IMR-90 (cell line): Measurements from ENCODE around the gene ELAC1. TPM values are rescaled to one million over a fixed set of nuclear protein-coding genes. Genes with fewer than 3 reads are reported as not detected.

ENCODE experiments used
- ATAC-seq: fragments of 200-7000 bp; cut with Tn5 transposase; 2 replicates; pipeline ENCODE4 v1.9.1; 2020; ENCODE audit warnings: low read depth, mild to moderate bottlenecking, moderate library complexity
- BruUV-seq: library from RNA; stranded (reverse); fragments of 400-500 nt; replicated peaks from 2 replicates; lab custom pipeline; 2021; lab: Mats Ljungman, UMichigan
- CTCF ChIA-PET: fragments of 300-600 bp; formaldehyde crosslinking; extraction: SDS; loops from one replicate; lab custom pipeline; 2021; ENCODE audit warnings: antibody characterized with exemption; lab: Yijun Ruan, JAX
- POLR2A ChIA-PET: fragments of 300-600 bp; sonication (Branson Sonifier 250); formaldehyde crosslinking; loops from one replicate; lab custom pipeline; 2022; ENCODE audit warnings: antibody characterized with exemption; ENCODE audit not compliant: unreplicated experiment; lab: Charles Lee
- DNase-seq: peaks from one replicate; pipeline ENCODE4 v3.0.0; 2013
- H2AFZ ChIP-seq: replicated peaks from 2 replicates; pipeline ENCODE3; 2013; ENCODE audit warnings: low read length, mild to moderate bottlenecking; ENCODE audit not compliant: poor library complexity
- H2AK5ac ChIP-seq: 2 replicates; pipeline ENCODE4 v1.6.1; 2013; ENCODE audit warnings: low read depth, low read length, inconsistent platforms
- H2AK9ac ChIP-seq: replicated peaks from 2 replicates; pipeline ENCODE3; 2013; ENCODE audit warnings: mild to moderate bottlenecking, low read depth, low read length, moderate library complexity; ENCODE audit not compliant: poor library complexity
- H2BK120ac ChIP-seq: 2 replicates; pipeline ENCODE4 v1.6.1; 2013; ENCODE audit warnings: low read depth, low read length, inconsistent platforms
- H2BK15ac ChIP-seq: 3 replicates; pipeline ENCODE4 v1.6.1; 2013; ENCODE audit warnings: low read depth, low read length, inconsistent platforms
- H2BK20ac ChIP-seq: 2 replicates; pipeline ENCODE4 v1.6.1; 2013; ENCODE audit warnings: low read depth, mild to moderate bottlenecking, inconsistent platforms, low read length, moderate library complexity
- H2BK5ac ChIP-seq: 2 replicates; pipeline ENCODE4 v1.6.1; 2013; ENCODE audit warnings: mild to moderate bottlenecking, low read depth, low read length, inconsistent platforms; ENCODE audit not compliant: poor library complexity, severe bottlenecking
- H3K14ac ChIP-seq: replicated peaks from 2 replicates; pipeline ENCODE4 v1.6.1; 2013; ENCODE audit warnings: low read depth, low read length, inconsistent platforms
- H3K18ac ChIP-seq: 2 replicates; pipeline ENCODE4 v1.6.1; 2013; ENCODE audit warnings: low read depth, low read length, control low read depth
- H3K23ac ChIP-seq: 2 replicates; pipeline ENCODE4 v1.6.1; 2013; ENCODE audit warnings: low read depth, low read length, inconsistent platforms
- H3K27ac ChIP-seq: 2 replicates; pipeline ENCODE4 v1.5.1; 2013; ENCODE audit warnings: mild to moderate bottlenecking, control low read depth, low read length; ENCODE audit not compliant: insufficient read depth
- H3K27me3 ChIP-seq: 2 replicates; pipeline ENCODE4 v1.6.1; 2013; ENCODE audit warnings: low read length; ENCODE audit not compliant: control insufficient read depth, insufficient read depth
- H3K36me3 ChIP-seq: 2 replicates; pipeline ENCODE4 v1.6.1; 2013; ENCODE audit warnings: low read length, mixed read lengths; ENCODE audit not compliant: control insufficient read depth, insufficient read depth
- H3K4ac ChIP-seq: 2 replicates; pipeline ENCODE4 v1.6.1; 2013; ENCODE audit warnings: low read depth, low read length, inconsistent platforms
- H3K4me1 ChIP-seq: 2 replicates; pipeline ENCODE4 v1.6.1; 2013; ENCODE audit warnings: low read length, mixed read lengths; ENCODE audit not compliant: control insufficient read depth, insufficient read depth
- H3K4me2 ChIP-seq: 2 replicates; pipeline ENCODE4 v1.6.1; 2013; ENCODE audit warnings: low read depth, mild to moderate bottlenecking, control low read depth, low read length, moderate library complexity
- H3K4me3 ChIP-seq: 2 replicates; pipeline ENCODE4 v1.5.1; 2013; ENCODE audit warnings: low read depth, mild to moderate bottlenecking, control low read depth, low read length, moderate library complexity; ENCODE audit not compliant: insufficient read depth
- H3K56ac ChIP-seq: 2 replicates; pipeline ENCODE4 v1.6.1; 2013; ENCODE audit warnings: low read length, inconsistent platforms; ENCODE audit not compliant: insufficient read depth; ENCODE audit errors: extremely low read depth
- H3K79me1 ChIP-seq, 2 experiments: 2 replicates each; pipeline ENCODE4 v1.6.1; 2013; ENCODE audit warnings: low read length in 2 of 2, inconsistent platforms in 1 of 2, low read depth in 1 of 2
- H3K9ac ChIP-seq: 2 replicates; pipeline ENCODE4 v1.6.1; 2013; ENCODE audit warnings: low read depth, low read length, control low read depth
- H3K9me1 ChIP-seq: 2 replicates; pipeline ENCODE4 v1.6.1; 2013; ENCODE audit warnings: low read length, inconsistent platforms; ENCODE audit not compliant: insufficient read depth
- H3K9me3 ChIP-seq: 2 replicates; pipeline ENCODE4 v1.6.1; 2013; ENCODE audit warnings: low read length; ENCODE audit not compliant: control insufficient read depth, insufficient read depth
- H4K20me1 ChIP-seq: 2 replicates; pipeline ENCODE4 v1.6.1; 2013; ENCODE audit warnings: low read length, inconsistent platforms; ENCODE audit not compliant: insufficient read depth
- H4K5ac ChIP-seq: 2 replicates; pipeline ENCODE4 v1.6.1; 2013; ENCODE audit warnings: mild to moderate bottlenecking, low read depth, low read length, control low read depth
- H4K8ac ChIP-seq, 2 experiments: 2 replicates each; pipeline ENCODE4 v1.6.1; 2013; ENCODE audit warnings: low read depth in 2 of 2, low read length in 2 of 2, control low read depth in 1 of 2, inconsistent platforms in 1 of 2
- H4K91ac ChIP-seq: 2 replicates; pipeline ENCODE4 v1.6.1; 2013; ENCODE audit warnings: low read depth, low read length, inconsistent platforms; ENCODE audit not compliant: insufficient read depth
- BHLHE40 ChIP-seq: fragments of 150-350 bp; IDR thresholded peaks from 2 replicates; pipeline ENCODE4 v1.6.1; 2016; ENCODE audit warnings: mild to moderate bottlenecking, low read depth, low read length
- CEBPB ChIP-seq: IDR thresholded peaks from 2 replicates; pipeline ENCODE4 v1.6.1; 2012; ENCODE audit warnings: low read depth, low read length, improper control_type of control experiment
- CHD1 ChIP-seq: IDR thresholded peaks from 2 replicates; pipeline ENCODE4 v1.6.1; 2012; ENCODE audit warnings: low read depth, low read length, improper control_type of control experiment
- CTCF ChIP-seq: conservative IDR thresholded peaks from 2 replicates; pipeline ENCODE4 v1.5.1; 2012; ENCODE audit warnings: mild to moderate bottlenecking, low read depth, low read length, improper control_type of control experiment
- FOS ChIP-seq: fragments of 150-350 bp; IDR thresholded peaks from 2 replicates; pipeline ENCODE4 v1.6.1; 2016; ENCODE audit warnings: low read depth, low read length
- MAFK ChIP-seq: IDR thresholded peaks from 2 replicates; pipeline ENCODE4 v1.6.1; 2012; ENCODE audit warnings: low read depth, low read length, improper control_type of control experiment
- MAZ ChIP-seq: IDR thresholded peaks from 2 replicates; pipeline ENCODE4 v1.6.1; 2012; ENCODE audit warnings: low read depth, mild to moderate bottlenecking, low read length, improper control_type of control experiment, moderate library complexity, borderline replicate concordance
- MXI1 ChIP-seq: IDR thresholded peaks from 2 replicates; pipeline ENCODE4 v1.6.1; 2012; ENCODE audit warnings: low read depth, mild to moderate bottlenecking, low read length, moderate library complexity, borderline replicate concordance
- NFE2L2 ChIP-seq: fragments of 150-350 bp; IDR thresholded peaks from 2 replicates; pipeline ENCODE4 v1.6.1; 2016; ENCODE audit warnings: low read depth, mild to moderate bottlenecking, low read length
- POLR2A ChIP-seq: IDR thresholded peaks from 2 replicates; pipeline ENCODE4 v1.6.1; 2012; ENCODE audit warnings: mild to moderate bottlenecking, low read depth, low read length
- RAD21 ChIP-seq: IDR thresholded peaks from 2 replicates; pipeline ENCODE4 v1.6.1; 2012; ENCODE audit warnings: low read length, improper control_type of control experiment
- RCOR1 ChIP-seq: IDR thresholded peaks from 2 replicates; pipeline ENCODE4 v1.6.1; 2012; ENCODE audit warnings: mild to moderate bottlenecking, low read length, improper control_type of control experiment; ENCODE audit not compliant: insufficient replicate concordance
- RFX5 ChIP-seq: IDR thresholded peaks from 2 replicates; pipeline ENCODE4 v1.8.0; 2012; ENCODE audit warnings: low read depth, mild to moderate bottlenecking, low read length, moderate library complexity
- SMC3 ChIP-seq: fragments of 150-350 bp; IDR thresholded peaks from 2 replicates; pipeline ENCODE4 v1.6.1; 2016; ENCODE audit warnings: low read depth, mild to moderate bottlenecking, antibody characterized with exemption, low read length, moderate library complexity
- WGBS, 2 experiments: methylation state at CpG; one replicate each; pipeline versions ENCODE4 v1.1.5 to v1.1.7; 2013; ENCODE audit warnings: missing lambda C conversion rate in 2 of 2; ENCODE audit not compliant: insufficient read length in 1 of 2; ENCODE audit errors: extremely low coverage in 2 of 2; 5-methylcytosine and 5-hydroxymethylcytosine counted together
- dilution Hi-C: fragments of 300-500 bp; cut with HindIII; formaldehyde crosslinking; loops from one replicate; pipeline ENCODE4 v1.14.3; 2018; ENCODE audit warnings: low sequenced_read_pairs; ENCODE audit not compliant: unreplicated experiment
- in situ Hi-C: fragments of 300-500 bp; cut with MboI; formaldehyde crosslinking; loops from 3 replicates; pipeline ENCODE4 v1.14.3; 2019; ENCODE audit warnings: low sequenced_read_pairs, inconsistent platforms, mixed read lengths
- intact Hi-C: fragments of 100-400 bp; cut with micrococcal nuclease; formaldehyde crosslinking; loops from 2 replicates; pipeline ENCODE4 v1.10.0; 2022
- polyA plus RNA-seq, 3 experiments: library from polyadenylated mRNA; depleted of rRNA; stranded (reverse); fragments of >200 nt; gene quantifications; 2 replicates each; pipeline ENCODE4 v1.2.3, GENCODE V29; 2012; ENCODE audit warnings: low replicate concordance in 1 of 3
- total RNA-seq: library from RNA; depleted of rRNA; stranded (reverse); fragments of >200 nt; gene quantifications from 2 replicates; pipeline ENCODE4 v1.2.3, GENCODE V29; 2012
- TF ChIP-seq, protein P1 (sequence below): fragments of 150-350 bp; IDR thresholded peaks from 2 replicates; pipeline ENCODE4 v1.6.1; 2016; ENCODE audit warnings: low read depth, mild to moderate bottlenecking, low read length, moderate library complexity, borderline replicate concordance
- TF ChIP-seq, protein P2 (sequence below): fragments of 150-350 bp; IDR thresholded peaks from 2 replicates; pipeline ENCODE4 v1.6.1; 2017; ENCODE audit warnings: mild to moderate bottlenecking, antibody characterized with exemption, low read length, low read depth

ELAC1 gene
- total and polyA plus RNA-seq, 2 of the 4 experiments (the other 2 are of a cell fraction), result 5.2 to 8.4 TPM

- no peak overlapping the region for H3K56ac ChIP-seq
- 0 out of 2 replicates have a peak, but pooled peaks cover 3% of the 10 kb centered on the region for H3K9me1 ChIP-seq
- H4K20me1 ChIP-seq, result peaks cover 94% of the 10 kb centered on the region
- no peak overlapping the region for H4K91ac ChIP-seq
- H2BK120ac ChIP-seq, result no peak overlapping the region
- dilution Hi-C loops, result no loop called here
- peaks cover 8 to 54% of the 10 kb centered on the region in 2 experiments for H3K79me1 ChIP-seq
- H2AK9ac ChIP-seq, result no peak overlapping the region
- ATAC-seq (no peak), DNase-seq (no peak)
- H2BK5ac ChIP-seq, result no peak overlapping the region
- H3K9ac ChIP-seq, result no peak overlapping the region
- no peak overlapping the region for H3K4me2 ChIP-seq
- TF ChIP-seq CTCF, result no peak
- TF ChIP-seq POLR2A, result no peak
- no peak for TF ChIP-seq MXI1
- TF ChIP-seq RAD21, result no peak
- no peak for TF ChIP-seq MAFK
- TF ChIP-seq, protein P1, sequence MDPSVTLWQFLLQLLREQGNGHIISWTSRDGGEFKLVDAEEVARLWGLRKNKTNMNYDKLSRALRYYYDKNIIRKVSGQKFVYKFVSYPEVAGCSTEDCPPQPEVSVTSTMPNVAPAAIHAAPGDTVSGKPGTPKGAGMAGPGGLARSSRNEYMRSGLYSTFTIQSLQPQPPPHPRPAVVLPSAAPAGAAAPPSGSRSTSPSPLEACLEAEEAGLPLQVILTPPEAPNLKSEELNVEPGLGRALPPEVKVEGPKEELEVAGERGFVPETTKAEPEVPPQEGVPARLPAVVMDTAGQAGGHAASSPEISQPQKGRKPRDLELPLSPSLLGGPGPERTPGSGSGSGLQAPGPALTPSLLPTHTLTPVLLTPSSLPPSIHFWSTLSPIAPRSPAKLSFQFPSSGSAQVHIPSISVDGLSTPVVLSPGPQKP, result no peak
- TF ChIP-seq CHD1, result no peak
- TF ChIP-seq MAZ, result no peak
- TF ChIP-seq NFE2L2, result no peak
- no peak for TF ChIP-seq RCOR1
- TF ChIP-seq FOS, result no peak
- no peak for TF ChIP-seq BHLHE40
- TF ChIP-seq SMC3, result no peak
- TF ChIP-seq, protein P2, sequence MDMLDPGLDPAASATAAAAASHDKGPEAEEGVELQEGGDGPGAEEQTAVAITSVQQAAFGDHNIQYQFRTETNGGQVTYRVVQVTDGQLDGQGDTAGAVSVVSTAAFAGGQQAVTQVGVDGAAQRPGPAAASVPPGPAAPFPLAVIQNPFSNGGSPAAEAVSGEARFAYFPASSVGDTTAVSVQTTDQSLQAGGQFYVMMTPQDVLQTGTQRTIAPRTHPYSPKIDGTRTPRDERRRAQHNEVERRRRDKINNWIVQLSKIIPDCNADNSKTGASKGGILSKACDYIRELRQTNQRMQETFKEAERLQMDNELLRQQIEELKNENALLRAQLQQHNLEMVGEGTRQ, result no peak
- TF ChIP-seq RFX5, result no peak
- no peak for TF ChIP-seq CEBPB
- in situ Hi-C loops, result loop anchor here (25.0 kb wide), 1 partner anchor 750 kb away; the partner anchor contains the start of genes CXXC1 and MBD1
- CTCF ChIA-PET, result interaction anchor here (0.6 kb wide), 1 partner anchor 37 kb away, joined by 9 read pairs; no protein-coding TSS in a partner anchor
- no peak overlapping the region for H3K4ac ChIP-seq
- H4K8ac ChIP-seq, result no peak overlapping the region
- no peak overlapping the region for H3K23ac ChIP-seq
- no CpG with 5 or more reads among the region's 2 CpGs for whole genome bisulfite sequencing, 2 experiments
- no peak overlapping the region for H3K18ac ChIP-seq
- POLR2A ChIA-PET, result no interaction called here
- H4K5ac ChIP-seq, result no peak overlapping the region
- intact Hi-C loops, result no loop called here
- H2AK5ac ChIP-seq, result no peak overlapping the region
- no peak overlapping the region for H3K27ac ChIP-seq
- no peaks in the 10 kb centered on the region for H3K27me3 ChIP-seq
- no peaks in the 10 kb centered on the region for H3K9me3 ChIP-seq
- peaks cover 6% of the 10 kb centered on the region for H3K4me1 ChIP-seq
- BruUV-seq, result no TSS peak
- peaks cover 3% of the 10 kb centered on the region for H3K36me3 ChIP-seq
- H2BK20ac ChIP-seq, result no peak overlapping the region
- H3K14ac ChIP-seq, result no peak overlapping the region
- no peak overlapping the region for H3K4me3 ChIP-seq
- H2BK15ac ChIP-seq, result no peak overlapping the region
- no peak overlapping the region for H2AFZ ChIP-seq
Observed at GRCh38 chr18:51037230-51037629, 69.4 kb downstream of the ELAC1 start.
